OCI-LY3 (cell line): ENCODE results near the gene MDP1.

Experiments used
- H2AFZ ChIP-seq: fragments of 200-600, 300-600 bp; shearing (Covaris generic); 2 replicates; pipeline ENCODE4 v1.6.0; 2014; ENCODE audit warnings: antibody characterized with exemption, low read depth, low read length
- H3K27ac ChIP-seq: fragments of 200-600, 300-600 bp; sonication (generic); 2 replicates; pipeline ENCODE4 v1.5.1; 2014; ENCODE audit warnings: mild to moderate bottlenecking, low read length, moderate library complexity, mixed read lengths
- H3K27me3 ChIP-seq: fragments of 200-600, 300-600 bp; sonication (generic); 2 replicates; pipeline ENCODE4 v1.6.1; 2014; ENCODE audit warnings: low read depth, low read length, mixed read lengths
- H3K36me3 ChIP-seq: fragments of 200-600, 300-600 bp; sonication (generic); replicated peaks from 2 replicates; pipeline ENCODE3; 2014; ENCODE audit warnings: low read depth, low read length, mixed read lengths
- H3K4me1 ChIP-seq: fragments of 300-600, 200-600 bp; sonication (generic); 2 replicates; pipeline ENCODE4 v1.6.1; 2014; ENCODE audit warnings: low read length, mixed read lengths
- H3K4me2 ChIP-seq: fragments of 200-600, 300-600 bp; sonication (generic); 2 replicates; pipeline ENCODE4 v1.6.1; 2014; ENCODE audit warnings: low read length, mixed read lengths
- H3K4me3 ChIP-seq: fragments of 300-600, 200-600 bp; sonication (generic); 2 replicates; pipeline ENCODE4 v1.5.1; 2014; ENCODE audit warnings: antibody characterized with exemption, mild to moderate bottlenecking, low read length, moderate library complexity
- H3K79me2 ChIP-seq: fragments of 300-600, 200-600 bp; shearing (Covaris generic); 2 replicates; pipeline ENCODE4 v1.6.1; 2014; ENCODE audit warnings: mild to moderate bottlenecking, low read length, mixed read lengths
- H3K9ac ChIP-seq: fragments of 300-600, 200-600 bp; shearing (Covaris generic); 2 replicates; pipeline ENCODE4 v1.6.0; 2014; ENCODE audit warnings: mild to moderate bottlenecking, low read length, moderate library complexity
- H3K9me3 ChIP-seq: fragments of 200-600, 300-600 bp; shearing (Covaris generic); 2 replicates; pipeline ENCODE4 v1.6.1; 2014; ENCODE audit warnings: low read length, mixed read lengths; ENCODE audit not compliant: insufficient read depth
- H4K20me1 ChIP-seq: fragments of 200-600, 300-600 bp; sonication (generic); 2 replicates; pipeline ENCODE4 v1.6.1; 2016; ENCODE audit warnings: low read length, mixed read lengths; ENCODE audit not compliant: insufficient read depth
- CTCF ChIP-seq: fragments of 200-600, 300-600 bp; sonication (generic); IDR thresholded peaks from 2 replicates; pipeline ENCODE4 v1.5.1; 2014; ENCODE audit warnings: antibody characterized with exemption, low read length, low read depth
- EZH2phosphoT487 ChIP-seq: fragments of 200-600 bp; shearing (Covaris generic); IDR thresholded peaks from 2 replicates; pipeline ENCODE4 v1.6.1; 2018; ENCODE audit warnings: antibody characterized with exemption, mixed run types, low read depth

The MDP1 gene

DNA sequence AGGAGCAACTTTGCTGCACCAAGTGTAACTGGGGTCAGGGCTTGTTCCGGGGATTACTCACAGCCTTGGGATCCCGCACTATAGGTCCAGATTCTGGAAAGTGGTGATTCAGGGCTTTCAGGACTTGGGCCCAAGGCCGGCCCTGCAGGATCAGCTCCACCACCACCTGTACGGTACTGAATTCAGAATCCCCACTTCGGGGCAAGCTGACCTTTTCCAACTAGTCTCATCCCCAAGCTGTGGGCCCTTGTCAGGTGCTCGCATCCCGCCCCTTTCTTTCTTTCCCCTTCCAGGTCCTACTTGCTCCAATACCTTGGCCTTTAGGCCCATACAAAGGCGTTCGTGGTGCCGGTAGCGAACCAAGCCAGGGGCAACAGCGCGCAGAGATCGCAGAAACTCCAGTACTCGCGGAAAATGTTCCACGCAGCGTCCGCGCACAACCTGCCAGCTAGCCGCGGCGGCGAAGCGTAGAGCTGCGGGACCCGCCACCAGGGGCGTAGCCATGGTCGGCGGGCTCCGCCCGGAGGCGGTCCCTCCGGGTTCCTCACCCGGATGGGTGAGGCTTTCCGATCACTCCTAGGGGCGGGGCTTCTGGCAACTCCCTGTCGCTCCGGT is 26.1 kb upstream of the MDP1 start:
- peak overlapping the region; percentile 82 for H3K4me3 ChIP-seq
- no peaks in the 10 kb centered on the region for H3K27me3 ChIP-seq
- H4K20me1 ChIP-seq = peaks cover 5% of the 10 kb centered on the region; the same call in 1 of the 2 replicates
- peaks cover 18% of the 10 kb centered on the region for H3K4me1 ChIP-seq
- H3K9ac ChIP-seq = peak overlapping the region; percentile 85
- H3K4me2 ChIP-seq = peak overlapping the region; percentile 82
- H3K79me2 ChIP-seq = no peaks in the 10 kb centered on the region
- peaks cover 35% of the 10 kb centered on the region for H3K36me3 ChIP-seq
- H3K27ac ChIP-seq = peak overlapping the region; percentile 93
- H2AFZ ChIP-seq = peak overlapping the region; percentile 78; the same call in 1 of the 2 replicates
- no peaks in the 10 kb centered on the region for H3K9me3 ChIP-seq
- TF ChIP-seq EZH2phosphoT487 (no peak), CTCF (peak; percentile 12; the same call in 1 of the 2 replicates)

DNA sequence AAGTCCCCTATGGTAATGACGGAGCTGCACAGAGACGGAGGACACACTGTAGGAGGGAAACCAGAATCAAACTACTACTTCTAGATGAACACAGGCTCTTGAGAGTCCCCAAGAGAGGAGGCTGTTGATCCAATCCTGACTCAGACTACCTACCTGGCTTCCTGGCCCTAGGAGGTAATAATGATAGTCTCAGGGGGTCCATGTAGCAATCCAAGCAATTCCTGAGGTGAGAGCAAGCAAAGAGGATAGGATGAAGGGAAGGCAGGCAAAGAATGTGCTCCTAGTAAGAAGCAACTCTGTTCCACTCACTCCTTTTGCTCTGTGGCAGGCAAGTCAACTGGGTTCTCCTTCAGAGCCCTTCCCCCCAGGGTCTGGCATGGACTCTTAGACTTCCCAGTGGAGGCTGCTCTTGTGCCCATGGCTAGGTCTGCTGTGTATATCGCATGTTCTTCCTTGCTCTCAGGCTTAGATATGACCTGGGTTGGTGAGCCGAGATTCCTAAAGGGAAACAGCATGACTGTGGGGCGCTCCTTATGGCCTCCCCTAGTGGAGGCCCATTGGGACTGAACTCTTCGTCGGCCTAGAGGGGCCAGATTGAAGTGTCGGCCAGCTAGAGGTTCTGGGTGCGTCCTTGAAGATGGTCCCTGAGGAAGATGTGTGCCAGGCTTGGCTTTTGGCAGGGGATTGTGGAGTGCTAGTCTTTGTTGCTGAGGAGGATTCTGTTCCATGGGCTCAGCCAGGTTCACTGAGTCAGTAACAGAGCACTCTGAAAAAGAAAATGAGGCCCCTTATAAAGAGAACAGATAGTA is 24.4 kb upstream of the MDP1 start:
- H3K9ac ChIP-seq = no peak overlapping the region
- no peak overlapping the region for H3K4me3 ChIP-seq
- peaks cover 5% of the 10 kb centered on the region; the same call in 1 of the 2 replicates for H4K20me1 ChIP-seq
- no peaks in the 10 kb centered on the region for H3K9me3 ChIP-seq
- H2AFZ ChIP-seq = no peak overlapping the region
- H3K36me3 ChIP-seq = peaks cover 48% of the 10 kb centered on the region
- TF ChIP-seq CTCF (no peak), EZH2phosphoT487 (no peak)
- H3K27ac ChIP-seq = no peak overlapping the region
- H3K4me2 ChIP-seq = no peak overlapping the region
- H3K27me3 ChIP-seq = no peaks in the 10 kb centered on the region
- no peaks in the 10 kb centered on the region for H3K79me2 ChIP-seq
- H3K4me1 ChIP-seq = peaks cover 11% of the 10 kb centered on the region

- H3K79me2 ChIP-seq = peaks cover 1% of the 10 kb centered on the region
- H4K20me1 ChIP-seq = peaks cover 5% of the 10 kb centered on the region; the same call in 1 of the 2 replicates
- no peaks in the 10 kb centered on the region for H3K9me3 ChIP-seq
- H3K27ac ChIP-seq = no peak overlapping the region
- TF ChIP-seq CTCF (no peak), EZH2phosphoT487 (no peak)
- no peak overlapping the region for H3K4me3 ChIP-seq
- peaks cover 48% of the 10 kb centered on the region for H3K36me3 ChIP-seq
- no peaks in the 10 kb centered on the region for H3K27me3 ChIP-seq
- H3K4me2 ChIP-seq = no peak overlapping the region
- peaks cover 10% of the 10 kb centered on the region for H3K4me1 ChIP-seq
- no peak overlapping the region for H3K9ac ChIP-seq
- no peak overlapping the region for H2AFZ ChIP-seq
These were observed 22.7 kb upstream of the MDP1 start for GRCh38 chr14:24238527-24239037.

DNA sequence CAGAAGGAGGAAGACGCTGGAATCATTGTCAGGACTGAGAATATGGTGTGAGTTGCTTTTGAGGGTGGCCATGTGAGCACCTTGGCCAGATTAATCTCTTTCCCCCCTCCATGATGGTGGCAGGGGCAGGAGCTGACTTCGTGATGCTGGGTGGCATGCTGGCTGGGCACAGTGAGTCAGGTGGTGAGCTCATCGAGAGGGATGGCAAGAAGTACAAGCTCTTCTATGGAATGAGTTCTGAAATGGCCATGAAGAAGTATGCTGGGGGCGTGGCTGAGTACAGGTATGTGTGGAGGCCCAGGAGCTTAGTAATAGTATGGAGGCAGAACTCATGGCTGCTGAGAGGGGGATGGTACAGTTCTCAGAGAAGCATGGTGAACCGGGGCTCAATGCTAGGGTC is 22.3 kb upstream of the MDP1 start:
- H2AFZ ChIP-seq = no peak overlapping the region
- no peaks in the 10 kb centered on the region for H3K27me3 ChIP-seq
- H4K20me1 ChIP-seq = peaks cover 5% of the 10 kb centered on the region; the same call in 1 of the 2 replicates
- no peak overlapping the region for H3K4me2 ChIP-seq
- peaks cover 6% of the 10 kb centered on the region for H3K79me2 ChIP-seq
- TF ChIP-seq CTCF (no peak), EZH2phosphoT487 (no peak)
- no peak overlapping the region for H3K27ac ChIP-seq
- H3K9me3 ChIP-seq = no peaks in the 10 kb centered on the region
- no peak overlapping the region for H3K4me3 ChIP-seq
- H3K4me1 ChIP-seq = peaks cover 11% of the 10 kb centered on the region
- peaks cover 48% of the 10 kb centered on the region for H3K36me3 ChIP-seq
- no peak overlapping the region for H3K9ac ChIP-seq
